Esophagus muscularis mucosa (tissue), 3 donors: ENCODE data around the gene SCCPDH.

Experiments
- POLR2A ChIP-seq: fragments of 450-650 bp; IDR thresholded peaks from one replicate; pipeline ENCODE4 v1.6.1; 2017; ENCODE audit warnings: antibody characterized with exemption, moderate library complexity, mild to moderate bottlenecking, low read depth
- POLR2AphosphoS5 ChIP-seq, 2 donors: sonication (generic); formaldehyde crosslinking; IDR thresholded peaks; one replicate each; pipeline ENCODE4 v1.6.1; 2017; ENCODE audit warnings: antibody characterized with exemption in 2 of 2
- TF ChIP-seq, protein P1 (sequence below), 3 experiments: fragments of 200-600 bp in 2 of 3; fragments of 450-650 bp in 1 of 3; sonication (generic) in 2 of 3; IDR thresholded peaks; one replicate each; pipeline ENCODE4 v1.5.1; 2017 to 2019; ENCODE audit warnings: antibody characterized with exemption in 3 of 3, mild to moderate bottlenecking in 2 of 3, moderate library complexity in 1 of 3

- no peak for TF ChIP-seq POLR2AphosphoS5 (IDR thresholded peaks at IDR 0.05)
- TF ChIP-seq, protein P1, sequence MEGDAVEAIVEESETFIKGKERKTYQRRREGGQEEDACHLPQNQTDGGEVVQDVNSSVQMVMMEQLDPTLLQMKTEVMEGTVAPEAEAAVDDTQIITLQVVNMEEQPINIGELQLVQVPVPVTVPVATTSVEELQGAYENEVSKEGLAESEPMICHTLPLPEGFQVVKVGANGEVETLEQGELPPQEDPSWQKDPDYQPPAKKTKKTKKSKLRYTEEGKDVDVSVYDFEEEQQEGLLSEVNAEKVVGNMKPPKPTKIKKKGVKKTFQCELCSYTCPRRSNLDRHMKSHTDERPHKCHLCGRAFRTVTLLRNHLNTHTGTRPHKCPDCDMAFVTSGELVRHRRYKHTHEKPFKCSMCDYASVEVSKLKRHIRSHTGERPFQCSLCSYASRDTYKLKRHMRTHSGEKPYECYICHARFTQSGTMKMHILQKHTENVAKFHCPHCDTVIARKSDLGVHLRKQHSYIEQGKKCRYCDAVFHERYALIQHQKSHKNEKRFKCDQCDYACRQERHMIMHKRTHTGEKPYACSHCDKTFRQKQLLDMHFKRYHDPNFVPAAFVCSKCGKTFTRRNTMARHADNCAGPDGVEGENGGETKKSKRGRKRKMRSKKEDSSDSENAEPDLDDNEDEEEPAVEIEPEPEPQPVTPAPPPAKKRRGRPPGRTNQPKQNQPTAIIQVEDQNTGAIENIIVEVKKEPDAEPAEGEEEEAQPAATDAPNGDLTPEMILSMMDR (IDR thresholded peaks at IDR 0.05): no peak
- TF ChIP-seq POLR2A: no peak
These were observed 34.1 kb upstream of the SCCPDH start for GRCh38 chr1:246690100-246690499.
